Stimulated activated naive B cell treated with anti-CD40 and anti-IgM and Interleukin-4, amounts not matched to agents 10 μg/mL and 1 μg/mL and 100 μg/mL, for 72 hours (primary cell): Measurements from ENCODE around the gene GAS2L2.
"Not testable (repeated sequence)": the region's sequence is repeated elsewhere in the genome, so short reads cannot be mapped to it uniquely, and the experiment has no call there.

Experiments
- ATAC-seq, 2 donors: fragments of 150-1000 bp; cut with Tn5 transposase; replicated peaks; 2 replicates each; pipeline ENCODE4 v1.10.0; 2021; ENCODE audit warnings: moderate library complexity in 1 of 2
- DNase-seq: peaks from one replicate; pipeline ENCODE4 v3.0.0; 2021
- H3K27ac Mint-ChIP-seq: one replicate; pipeline ENCODE4 v1.8.0; 2022; ENCODE audit warnings: mild to moderate bottlenecking, mixed read lengths
- H3K27me3 Mint-ChIP-seq, 2 donors: one replicate each; pipeline ENCODE4 v1.8.0; 2022; ENCODE audit warnings: mixed read lengths in 2 of 2
- H3K36me3 Mint-ChIP-seq, 2 donors: one replicate each; pipeline ENCODE4 v1.8.0; 2022; ENCODE audit warnings: mixed read lengths in 2 of 2, mild to moderate bottlenecking in 1 of 2
- H3K4me1 Mint-ChIP-seq, 2 donors: one replicate each; pipeline ENCODE4 v1.8.0; 2022; ENCODE audit warnings: mixed read lengths in 2 of 2, mild to moderate bottlenecking in 1 of 2
- H3K4me3 Mint-ChIP-seq, 2 donors: one replicate each; pipeline ENCODE4 v1.8.0; 2022; ENCODE audit warnings: mild to moderate bottlenecking in 2 of 2, mixed read lengths in 2 of 2, moderate library complexity in 1 of 2
- H3K9me3 Mint-ChIP-seq, 2 donors: one replicate each; pipeline ENCODE4 v1.8.0; 2022; ENCODE audit warnings: mixed read lengths in 2 of 2, mild to moderate bottlenecking in 1 of 2

Gene GAS2L2

GRCh38 chr17:35764123-35764991, 11.3 kb upstream of the GAS2L2 start:
- no peaks in the 10 kb centered on the region for H3K9me3 Mint-ChIP-seq
- ATAC-seq (peak; percentile 92 to 93), DNase-seq (peak; percentile 86)
- H3K27ac Mint-ChIP-seq = peak overlapping the region; percentile 2
- H3K36me3 Mint-ChIP-seq = no peaks in the 10 kb centered on the region
- H3K27me3 Mint-ChIP-seq = peaks cover 4 to 17% of the 10 kb centered on the region in 2 donors
- peak overlapping the region; percentile 87 to 90 for H3K4me3 Mint-ChIP-seq
- peaks cover 8 to 11% of the 10 kb centered on the region in 2 donors for H3K4me1 Mint-ChIP-seq

- H3K4me1 Mint-ChIP-seq = peaks cover 8 to 11% of the 10 kb centered on the region in 2 donors
Observed at GRCh38 chr17:35763767-35764122, 10.7 kb upstream of the GAS2L2 start.

GRCh38 chr17:35761601-35762000, 8.6 kb upstream of the GAS2L2 start:
- no peak for ATAC-seq
- no peaks in the 10 kb centered on the region for H3K27me3 Mint-ChIP-seq
- no peaks in the 10 kb centered on the region for H3K36me3 Mint-ChIP-seq
- no peak overlapping the region for H3K4me3 Mint-ChIP-seq
- peaks cover 8 to 11% of the 10 kb centered on the region in 2 donors for H3K4me1 Mint-ChIP-seq
- no peaks in the 10 kb centered on the region for H3K9me3 Mint-ChIP-seq
- DNase-seq = no peak
- H3K27ac Mint-ChIP-seq = no peak overlapping the region

More at GRCh38 chr17:35763767-35764122, 10.7 kb upstream of the GAS2L2 start:
- H3K4me3 Mint-ChIP-seq = peak overlapping the region; percentile 87 to 90
- H3K9me3 Mint-ChIP-seq = no peaks in the 10 kb centered on the region
- peaks cover 4 to 14% of the 10 kb centered on the region in 2 donors for H3K27me3 Mint-ChIP-seq
- DNase-seq = no peak
- no peak overlapping the region for H3K27ac Mint-ChIP-seq
- ATAC-seq = no peak
- H3K36me3 Mint-ChIP-seq = no peaks in the 10 kb centered on the region

- DNase-seq (no peak), ATAC-seq (no peak)
- H3K27ac Mint-ChIP-seq = no peak within 1 kb of the TSS
- H3K4me1 Mint-ChIP-seq = peaks cover 11 to 16% of the 10 kb centered on the region in 2 donors
- H3K27me3 Mint-ChIP-seq = no peaks in the 10 kb centered on the region
- no peak within 1 kb of the TSS for H3K4me3 Mint-ChIP-seq
- H3K36me3 Mint-ChIP-seq = no peaks in the 10 kb centered on the region
- no peaks in the 10 kb centered on the region for H3K9me3 Mint-ChIP-seq
Observed at GRCh38 chr17:35760587-35760986, 7.5 kb upstream of the GAS2L2 start, which contains the start of gene C17orf50. Gene C17orf50 (plus strand): TSS chr17:35760887. CDS start chr17:35760942, 55 bp downstream.

GRCh38 chr17:35757243-35757642, 4.2 kb upstream of the GAS2L2 start:
- H3K36me3 Mint-ChIP-seq = no peaks in the 10 kb centered on the region
- ATAC-seq (no peak), DNase-seq (no peak)
- no peak overlapping the region for H3K4me3 Mint-ChIP-seq
- no peak overlapping the region for H3K27ac Mint-ChIP-seq
- H3K4me1 Mint-ChIP-seq = peaks cover 2 to 6% of the 10 kb centered on the region in 2 donors
- H3K9me3 Mint-ChIP-seq = no peaks in the 10 kb centered on the region
- peaks cover 11 to 16% of the 10 kb centered on the region in 2 donors for H3K27me3 Mint-ChIP-seq

- H3K27me3 Mint-ChIP-seq = peaks cover 53 to 63% of the 10 kb centered on the region in 2 donors
- no peaks in the 10 kb centered on the region for H3K36me3 Mint-ChIP-seq
- H3K4me3 Mint-ChIP-seq = no peak overlapping the region
- H3K9me3 Mint-ChIP-seq = no peaks in the 10 kb centered on the region
- no peak overlapping the region for H3K27ac Mint-ChIP-seq
- DNase-seq (no peak), ATAC-seq (no peak)
- peaks cover 9 to 27% of the 10 kb centered on the region in 2 donors for H3K4me1 Mint-ChIP-seq
Observed at GRCh38 chr17:35752471-35752870, 568 bp downstream of the GAS2L2 start.

GRCh38 chr17:35751541-35751940, 1.5 kb downstream of the GAS2L2 start:
- H3K27ac Mint-ChIP-seq, DNase-seq, H3K36me3 Mint-ChIP-seq, H3K4me3 Mint-ChIP-seq, ATAC-seq, H3K9me3 Mint-ChIP-seq: not testable (repeated sequence)
- peaks cover 57 to 63% of the 10 kb centered on the region in 2 donors for H3K27me3 Mint-ChIP-seq
- H3K4me1 Mint-ChIP-seq = peaks cover 12 to 27% of the 10 kb centered on the region in 2 donors

GRCh38 chr17:35750526-35751395, 2.3 kb downstream of the GAS2L2 start:
- ATAC-seq (no peak), DNase-seq (no peak)
- peaks cover 58 to 69% of the 10 kb centered on the region in 2 donors for H3K27me3 Mint-ChIP-seq
- H3K36me3 Mint-ChIP-seq = no peaks in the 10 kb centered on the region
- H3K4me3 Mint-ChIP-seq = no peak overlapping the region
- H3K27ac Mint-ChIP-seq = no peak overlapping the region
- peaks cover 10 to 22% of the 10 kb centered on the region in 2 donors for H3K4me1 Mint-ChIP-seq
- no peaks in the 10 kb centered on the region for H3K9me3 Mint-ChIP-seq

GRCh38 chr17:35749560-35750412, 3.3 kb downstream of the GAS2L2 start:
- DNase-seq = no peak
- no peak overlapping the region for H3K4me3 Mint-ChIP-seq
- peaks cover 61 to 71% of the 10 kb centered on the region in 2 donors for H3K27me3 Mint-ChIP-seq
- peak in 1 of 2 donors; percentile 15 for ATAC-seq
- peaks cover 10 to 22% of the 10 kb centered on the region in 2 donors for H3K4me1 Mint-ChIP-seq
- H3K36me3 Mint-ChIP-seq = no peaks in the 10 kb centered on the region
- H3K27ac Mint-ChIP-seq = no peak overlapping the region
- no peaks in the 10 kb centered on the region for H3K9me3 Mint-ChIP-seq

GRCh38 chr17:35748979-35749378, 4.1 kb downstream of the GAS2L2 start:
- H3K4me3 Mint-ChIP-seq = no peak overlapping the region
- H3K27me3 Mint-ChIP-seq = peaks cover 61 to 79% of the 10 kb centered on the region in 2 donors
- H3K36me3 Mint-ChIP-seq = no peaks in the 10 kb centered on the region
- DNase-seq = no peak
- H3K9me3 Mint-ChIP-seq = no peaks in the 10 kb centered on the region
- no peak for ATAC-seq
- peaks cover 10 to 22% of the 10 kb centered on the region in 2 donors for H3K4me1 Mint-ChIP-seq
- H3K27ac Mint-ChIP-seq = no peak overlapping the region

GRCh38 chr17:35748341-35748841, 4.6 kb downstream of the GAS2L2 start:
- H3K4me3 Mint-ChIP-seq = no peak overlapping the region
- H3K9me3 Mint-ChIP-seq = no peaks in the 10 kb centered on the region
- H3K36me3 Mint-ChIP-seq = no peaks in the 10 kb centered on the region
- ATAC-seq (peak; percentile 31 to 37), DNase-seq (no peak)
- peaks cover 63 to 80% of the 10 kb centered on the region in 2 donors for H3K27me3 Mint-ChIP-seq
- no peak overlapping the region for H3K27ac Mint-ChIP-seq
- H3K4me1 Mint-ChIP-seq = peaks cover 10 to 22% of the 10 kb centered on the region in 2 donors

GRCh38 chr17:35747540-35748017, 5.5 kb downstream of the GAS2L2 start:
- no peaks in the 10 kb centered on the region for H3K36me3 Mint-ChIP-seq
- no peaks in the 10 kb centered on the region for H3K9me3 Mint-ChIP-seq
- ATAC-seq = peak; percentile 91
- H3K27me3 Mint-ChIP-seq = peaks cover 60 to 75% of the 10 kb centered on the region in 2 donors
- peaks cover 10 to 22% of the 10 kb centered on the region in 2 donors for H3K4me1 Mint-ChIP-seq
- peak; percentile 58 for DNase-seq
- H3K27ac Mint-ChIP-seq = no peak overlapping the region
- no peak overlapping the region for H3K4me3 Mint-ChIP-seq

GRCh38 chr17:35745749-35746320, 7.2 kb downstream of the GAS2L2 start:
- no peaks in the 10 kb centered on the region for H3K36me3 Mint-ChIP-seq
- no peaks in the 10 kb centered on the region for H3K9me3 Mint-ChIP-seq
- H3K27me3 Mint-ChIP-seq = peaks cover 59 to 74% of the 10 kb centered on the region in 2 donors
- no peak for ATAC-seq
- peaks cover 12 to 29% of the 10 kb centered on the region in 2 donors for H3K4me1 Mint-ChIP-seq
- peak overlapping the region; percentile 9 for H3K27ac Mint-ChIP-seq
- no peak for DNase-seq
- H3K4me3 Mint-ChIP-seq = no peak overlapping the region
